Peyer's patch (tissue), 4 donors: Measurements from ENCODE around the gene LYPD5. TPM values are rescaled to one million over a fixed set of nuclear protein-coding genes. Genes with fewer than 3 reads are reported as not detected.

ENCODE experiments used
- DNase-seq, 3 donors: peaks; one replicate each; pipeline ENCODE4 v3.0.0-alpha.2; 2017 to 2019
- H3K27ac ChIP-seq, 4 donors: fragments of 200-600 bp; sonication (generic); one replicate each; pipeline ENCODE4 v1.5.1; 2016 to 2019
- H3K27me3 ChIP-seq, 2 donors: fragments of 200-600 bp; sonication (generic); one replicate each; pipeline ENCODE4 v1.5.1; 2019
- H3K36me3 ChIP-seq, 3 donors: fragments of 200-600 bp; sonication (generic); one replicate each; pipeline ENCODE4 v1.5.1; 2016 to 2019
- H3K4me1 ChIP-seq, 4 donors: fragments of 200-600 bp; sonication (generic); one replicate each; pipeline ENCODE4 v1.5.1; 2016 to 2019
- H3K4me3 ChIP-seq, 4 donors: fragments of 200-600 bp; sonication (generic); 1 replicate in 3 of 4; 2 replicates in 1 of 4; pipeline ENCODE4 v1.5.1; 2016 to 2019; ENCODE audit warnings: mild to moderate bottlenecking in 1 of 4
- H3K9me3 ChIP-seq, 4 donors: fragments of 200-600 bp; sonication (generic); one replicate each; pipeline ENCODE4 v1.5.1; 2016 to 2019; ENCODE audit warnings: mild to moderate bottlenecking in 1 of 4
- CTCF ChIP-seq, 6 experiments: fragments of 450-650 bp in 4 of 6; fragments of 200-600 bp in 2 of 6; sonication (generic) in 1 of 6; IDR thresholded peaks; one replicate each; pipeline ENCODE4 v1.5.1; 2017 to 2019; ENCODE audit warnings: antibody characterized with exemption in 6 of 6, mild to moderate bottlenecking in 3 of 6, moderate library complexity in 1 of 6
- POLR2A ChIP-seq, 2 donors: fragments of 450-650 bp; IDR thresholded peaks; one replicate each; pipeline ENCODE4 v1.5.1; 2017; ENCODE audit warnings: antibody characterized with exemption in 2 of 2, mild to moderate bottlenecking in 2 of 2, moderate library complexity in 2 of 2
- total RNA-seq, 4 donors: library from RNA; depleted of rRNA; stranded (reverse); fragments of >200 nt; gene quantifications; one replicate each; pipeline ENCODE4 v1.1.0, GENCODE V29; 2016

LYPD5 gene
- total RNA-seq, 4 donors from 2014 or later, result 0.27 to 1.7 TPM; not detected in 2

- no peak for DNase-seq
- Histone ChIP-seq H3K36me3 (no peaks in the 10 kb centered on the region), H3K4me3 (no peak overlapping the region), H3K4me1 (peaks cover 0 to 11% (median 10%) of the 10 kb centered on the region in 4 donors), H3K9me3 (no peaks in the 10 kb centered on the region), H3K27ac (no peak overlapping the region), H3K27me3 (no peaks in the 10 kb centered on the region)
- TF ChIP-seq CTCF (IDR thresholded peaks at IDR 0.05) (no peak), POLR2A (IDR thresholded peaks at IDR 0.05) (no peak)
Measured at GRCh38 chr19:43789029-43789428, 13.2 kb downstream of the LYPD5 start.

GRCh38 chr19:43786665-43787064 is 15.6 kb downstream of the LYPD5 start:
- no peak for DNase-seq
- TF ChIP-seq POLR2A (IDR thresholded peaks at IDR 0.05), result no peak
- no peak for TF ChIP-seq CTCF (IDR thresholded peaks at IDR 0.05)
- no peak overlapping the region for H3K27ac ChIP-seq
- H3K4me1 ChIP-seq, result peaks cover 0 to 20% (median 10%) of the 10 kb centered on the region in 4 donors
- H3K9me3 ChIP-seq, result no peaks in the 10 kb centered on the region
- no peak overlapping the region for H3K4me3 ChIP-seq
- H3K36me3 ChIP-seq, result no peaks in the 10 kb centered on the region
- no peaks in the 10 kb centered on the region for H3K27me3 ChIP-seq

GRCh38 chr19:43784981-43785808 is 17.1 kb downstream of the LYPD5 start:
- Histone ChIP-seq H3K36me3 (no peaks in the 10 kb centered on the region), H3K4me1 (peaks cover 0 to 32% (median 13%) of the 10 kb centered on the region in 4 donors), H3K9me3 (no peaks in the 10 kb centered on the region), H3K4me3 (no peak overlapping the region), H3K27ac (peak overlapping the region; percentile 28 to 93 (median 56)), H3K27me3 (no peaks in the 10 kb centered on the region)
- DNase-seq, result peak; percentile 52 to 81 (median 61)
- TF ChIP-seq POLR2A (IDR thresholded peaks at IDR 0.05) (no peak), CTCF (IDR thresholded peaks at IDR 0.05) (peak; percentile 96 to 98 (median 98))

- peak overlapping the region; percentile 28 to 93 (median 56) for H3K27ac ChIP-seq
- H3K4me1 ChIP-seq, result peaks cover 2 to 40% (median 13%) of the 10 kb centered on the region in 4 donors
- TF ChIP-seq CTCF (IDR thresholded peaks at IDR 0.05), result no peak
- no peak for TF ChIP-seq POLR2A (IDR thresholded peaks at IDR 0.05)
- H3K9me3 ChIP-seq, result no peaks in the 10 kb centered on the region
- no peaks in the 10 kb centered on the region for H3K27me3 ChIP-seq
- H3K36me3 ChIP-seq, result no peaks in the 10 kb centered on the region
- H3K4me3 ChIP-seq, result no peak overlapping the region
- DNase-seq, result peak in 2 of 3 donors; percentile 61 to 82
Measured at GRCh38 chr19:43784241-43784980, 17.8 kb downstream of the LYPD5 start.

GRCh38 chr19:43783636-43784035 is 18.6 kb downstream of the LYPD5 start:
- H3K4me3 ChIP-seq, result no peak overlapping the region
- H3K9me3 ChIP-seq, result no peaks in the 10 kb centered on the region
- TF ChIP-seq CTCF (IDR thresholded peaks at IDR 0.05), result no peak
- no peak for TF ChIP-seq POLR2A (IDR thresholded peaks at IDR 0.05)
- no peaks in the 10 kb centered on the region for H3K36me3 ChIP-seq
- no peaks in the 10 kb centered on the region for H3K27me3 ChIP-seq
- H3K4me1 ChIP-seq, result peaks cover 4 to 48% (median 13%) of the 10 kb centered on the region in 4 donors
- no peak for DNase-seq
- peak overlapping the region in 2 of 4 donors; percentile 78 to 93 for H3K27ac ChIP-seq
